ENCODE measurements around the gene CTXN1.

The CTXN1 gene

GRCh38 chr19:7899751-7900378 lies 26.1 kb downstream of the CTXN1 start:
- no peak overlapping the region for H3K4me3 ChIP-seq (ENCODE audit: insufficient read depth, low read length, poor library complexity, severe bottlenecking)
- TF ChIP-seq CTCF (IDR thresholded peaks at IDR 0.05; ENCODE audit: insufficient read depth, low read length, poor library complexity, severe bottlenecking) (no peak), EZH2phosphoT487 (conservative IDR thresholded peaks at IDR 0.05; ENCODE audit: low read length) (no peak)
- H3K79me2 ChIP-seq (ENCODE audit: insufficient read depth, low read length): peaks cover 8% of the 10 kb centered on the region
- no peaks in the 10 kb centered on the region for H3K36me3 ChIP-seq (ENCODE audit: low read length)
- no peaks in the 10 kb centered on the region for H3F3A ChIP-seq (ENCODE audit: insufficient read depth)
- no peaks in the 10 kb centered on the region for H3K27me3 ChIP-seq (ENCODE audit: low read length)
- no peak overlapping the region for H3K9ac ChIP-seq (ENCODE audit: low read length)
- no peaks in the 10 kb centered on the region for H4K20me1 ChIP-seq (ENCODE audit: low read depth, low read length)
- no peaks in the 10 kb centered on the region for H3K9me3 ChIP-seq (ENCODE audit: insufficient read depth, low read length)
- H2AFZ ChIP-seq (ENCODE audit: low read depth, low read length, severe bottlenecking): no peak overlapping the region
- H3K9me2 ChIP-seq (replicated peaks; ENCODE audit: insufficient read depth, low read length): no peaks in the 10 kb centered on the region
- no peak overlapping the region for H3K27ac ChIP-seq (ENCODE audit: low read depth, low read length)
- no peak overlapping the region for H3K4me2 ChIP-seq (ENCODE audit: low read depth, low read length, poor library complexity, severe bottlenecking)

GRCh38 chr19:7898967-7899366 lies 27.0 kb downstream of the CTXN1 start:
- Histone ChIP-seq H3K9me2 (replicated peaks; ENCODE audit: insufficient read depth, low read length) (no peaks in the 10 kb centered on the region), H3K4me2 (ENCODE audit: low read depth, low read length, poor library complexity, severe bottlenecking) (no peak overlapping the region), H2AFZ (ENCODE audit: low read depth, low read length, severe bottlenecking) (no peak overlapping the region), H3K4me3 (ENCODE audit: insufficient read depth, low read length, poor library complexity, severe bottlenecking) (no peak overlapping the region), H3K36me3 (ENCODE audit: low read length) (no peaks in the 10 kb centered on the region), H3K27ac (ENCODE audit: low read depth, low read length) (no peak overlapping the region), H4K20me1 (ENCODE audit: low read depth, low read length) (no peaks in the 10 kb centered on the region), H3F3A (ENCODE audit: insufficient read depth) (no peaks in the 10 kb centered on the region), H3K9me3 (ENCODE audit: insufficient read depth, low read length) (no peaks in the 10 kb centered on the region), H3K79me2 (ENCODE audit: insufficient read depth, low read length) (no peaks in the 10 kb centered on the region), H3K27me3 (ENCODE audit: low read length) (no peaks in the 10 kb centered on the region), H3K9ac (ENCODE audit: low read length) (no peak overlapping the region)
- TF ChIP-seq EZH2phosphoT487 (conservative IDR thresholded peaks at IDR 0.05; ENCODE audit: low read length) (no peak), CTCF (IDR thresholded peaks at IDR 0.05; ENCODE audit: insufficient read depth, low read length, poor library complexity, severe bottlenecking) (no peak)

GRCh38 chr19:7897292-7897691 lies 28.6 kb downstream of the CTXN1 start:
- no peaks in the 10 kb centered on the region for H3K9me2 ChIP-seq (replicated peaks; ENCODE audit: insufficient read depth, low read length)

More at GRCh38 chr19:7897292-7897691, 28.6 kb downstream of the CTXN1 start:
- Histone ChIP-seq H3K9ac (ENCODE audit: low read length) (no peak overlapping the region), H3K4me3 (ENCODE audit: insufficient read depth, low read length, poor library complexity, severe bottlenecking) (no peak overlapping the region), H3K9me3 (ENCODE audit: insufficient read depth, low read length) (no peaks in the 10 kb centered on the region), H3K36me3 (ENCODE audit: low read length) (no peaks in the 10 kb centered on the region), H4K20me1 (ENCODE audit: low read depth, low read length) (no peaks in the 10 kb centered on the region), H3K79me2 (ENCODE audit: insufficient read depth, low read length) (no peaks in the 10 kb centered on the region), H3K4me2 (ENCODE audit: low read depth, low read length, poor library complexity, severe bottlenecking) (no peak overlapping the region), H2AFZ (ENCODE audit: low read depth, low read length, severe bottlenecking) (no peak overlapping the region), H3K27ac (ENCODE audit: low read depth, low read length) (no peak overlapping the region), H3K27me3 (ENCODE audit: low read length) (no peaks in the 10 kb centered on the region), H3F3A (ENCODE audit: insufficient read depth) (no peaks in the 10 kb centered on the region)
- TF ChIP-seq CTCF (IDR thresholded peaks at IDR 0.05; ENCODE audit: insufficient read depth, low read length, poor library complexity, severe bottlenecking) (no peak), EZH2phosphoT487 (conservative IDR thresholded peaks at IDR 0.05; ENCODE audit: low read length) (no peak)
